CD8-positive, alpha-beta memory T cell (primary cell): ENCODE measurements around the gene KRTAP2-2. TPM values are rescaled to one million over a fixed set of nuclear protein-coding genes. Genes with fewer than 3 reads are reported as not detected.
"Not testable (repeated sequence)": the region's sequence is repeated elsewhere in the genome, so short reads cannot be mapped to it uniquely, and the experiment has no call there.

Experiments
- CTCF ChIA-PET: fragments of 350-600 bp; sonication (Branson Sonifier 250); formaldehyde crosslinking; loops from one replicate; lab custom pipeline; 2021; ENCODE audit warnings: antibody characterized with exemption; lab: Charles Lee
- POLR2A ChIA-PET: fragments of 350-600 bp; sonication (Branson Sonifier 250); formaldehyde crosslinking; loops from one replicate; lab custom pipeline; 2021; ENCODE audit warnings: antibody characterized with exemption; lab: Charles Lee
- DNase-seq, 5 donors: peaks; one replicate each; pipeline versions ENCODE4 v3.0.0 to v3.0.0-alpha.2; 2020 to 2022; ENCODE audit warnings: mixed read lengths in 1 of 5
- H3K27ac ChIP-seq: one replicate; pipeline ENCODE4 v1.7.0; 2013; ENCODE audit warnings: low read depth, mild to moderate bottlenecking, low read length, moderate library complexity
- H3K27me3 ChIP-seq: 2 replicates; pipeline ENCODE4 v1.7.0; 2013; ENCODE audit warnings: low read length, mild to moderate bottlenecking; ENCODE audit not compliant: insufficient read depth, poor library complexity, severe bottlenecking
- H3K36me3 ChIP-seq: 2 replicates; pipeline ENCODE4 v1.7.0; 2013; ENCODE audit warnings: mild to moderate bottlenecking, low read length, moderate library complexity; ENCODE audit not compliant: insufficient read depth
- H3K4me1 ChIP-seq: 2 replicates; pipeline ENCODE4 v1.7.0; 2013; ENCODE audit warnings: mild to moderate bottlenecking, low read length, moderate library complexity; ENCODE audit not compliant: insufficient read depth
- H3K4me3 ChIP-seq: 2 replicates; pipeline ENCODE4 v1.7.0; 2013; ENCODE audit warnings: mild to moderate bottlenecking, low read length
- H3K9me3 ChIP-seq: 2 replicates; pipeline ENCODE4 v1.7.0; 2013; ENCODE audit warnings: mild to moderate bottlenecking, low read length
- H3K27ac Mint-ChIP-seq, 8 donors: one replicate each; pipeline ENCODE4 v1.8.0; 2020 to 2021; ENCODE audit warnings: mixed read lengths in 8 of 8, mild to moderate bottlenecking in 6 of 8, inconsistent platforms in 3 of 8, moderate library complexity in 3 of 8
- H3K27me3 Mint-ChIP-seq, 2 donors: one replicate each; pipeline ENCODE4 v1.8.0; 2020 to 2021; ENCODE audit warnings: mixed read lengths in 2 of 2, mild to moderate bottlenecking in 1 of 2, moderate library complexity in 1 of 2
- H3K36me3 Mint-ChIP-seq, 3 donors: one replicate each; pipeline ENCODE4 v1.8.0; 2020 to 2021; ENCODE audit warnings: mixed read lengths in 3 of 3, inconsistent platforms in 1 of 3, mild to moderate bottlenecking in 1 of 3
- H3K4me1 Mint-ChIP-seq, 3 donors: one replicate each; pipeline ENCODE4 v1.8.0; 2020 to 2021; ENCODE audit warnings: mixed read lengths in 3 of 3, inconsistent platforms in 1 of 3, mild to moderate bottlenecking in 1 of 3
- H3K4me3 Mint-ChIP-seq, 7 donors: one replicate each; pipeline ENCODE4 v1.8.0; 2020 to 2021; ENCODE audit warnings: mixed read lengths in 7 of 7, mild to moderate bottlenecking in 6 of 7, moderate library complexity in 4 of 7, inconsistent platforms in 2 of 7
- H3K9me3 Mint-ChIP-seq, 5 donors: one replicate each; pipeline ENCODE4 v1.8.0; 2020 to 2022; ENCODE audit warnings: mixed read lengths in 5 of 5, mild to moderate bottlenecking in 3 of 5, moderate library complexity in 2 of 5, inconsistent platforms in 1 of 5
- polyA plus RNA-seq: library from polyadenylated mRNA; unstranded; fragments of 300-500 nt; fragmentation: Illumina TruSeq; gene quantifications from one replicate; pipeline ENCODE4 v1.2.3, GENCODE V29; 2021
- total RNA-seq, 2 experiments: library from RNA; stranded (reverse); gene quantifications; one replicate each; pipeline ENCODE4 v1.2.3, GENCODE V29; 2021

KRTAP2-2 gene
- total and polyA plus RNA-seq, 3 experiments from 2014 or later, result not detected

DNA sequence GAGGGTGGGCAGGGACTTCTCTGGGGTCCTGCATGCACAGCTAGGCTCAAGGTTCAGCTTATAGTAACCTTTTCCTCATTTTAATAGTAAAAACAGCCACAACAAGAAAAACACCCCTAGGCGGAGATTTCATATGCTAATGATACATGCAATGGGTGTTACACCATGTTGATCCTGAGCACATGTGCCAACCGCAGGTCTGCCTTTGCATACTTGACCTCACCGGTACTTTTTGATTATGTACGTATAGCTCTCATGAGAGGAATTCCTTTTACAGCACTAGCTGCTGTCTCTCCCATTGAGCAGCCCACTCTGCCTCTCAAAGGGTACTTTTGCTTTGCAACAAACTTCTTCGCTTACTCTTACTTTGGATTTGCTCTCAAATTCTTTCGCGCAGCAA, 41.0 kb upstream of the KRTAP2-2 start:
- ChIA-PET POLR2A (no interaction called here), CTCF (no interaction called here)
- Histone ChIP-seq H3K9me3 (no peaks in the 10 kb centered on the region), H3K27ac (no peak overlapping the region), H3K4me1 (no peaks in the 10 kb centered on the region), H3K36me3 (no peaks in the 10 kb centered on the region), H3K4me3 (no peak overlapping the region), H3K27me3 (peaks cover 3% of the 10 kb centered on the region)
- Mint-ChIP-seq H3K4me3 (no peak overlapping the region), H3K9me3 (peaks cover 0 to 7% (median 0%) of the 10 kb centered on the region in 5 donors), H3K36me3 (peaks cover 0 to 5% (median 0%) of the 10 kb centered on the region in 3 donors), H3K27me3 (peaks cover 24 to 55% of the 10 kb centered on the region in 2 donors), H3K4me1 (peaks cover 0 to 7% (median 6%) of the 10 kb centered on the region in 3 donors), H3K27ac (no peak overlapping the region)
- no peak for DNase-seq

DNA sequence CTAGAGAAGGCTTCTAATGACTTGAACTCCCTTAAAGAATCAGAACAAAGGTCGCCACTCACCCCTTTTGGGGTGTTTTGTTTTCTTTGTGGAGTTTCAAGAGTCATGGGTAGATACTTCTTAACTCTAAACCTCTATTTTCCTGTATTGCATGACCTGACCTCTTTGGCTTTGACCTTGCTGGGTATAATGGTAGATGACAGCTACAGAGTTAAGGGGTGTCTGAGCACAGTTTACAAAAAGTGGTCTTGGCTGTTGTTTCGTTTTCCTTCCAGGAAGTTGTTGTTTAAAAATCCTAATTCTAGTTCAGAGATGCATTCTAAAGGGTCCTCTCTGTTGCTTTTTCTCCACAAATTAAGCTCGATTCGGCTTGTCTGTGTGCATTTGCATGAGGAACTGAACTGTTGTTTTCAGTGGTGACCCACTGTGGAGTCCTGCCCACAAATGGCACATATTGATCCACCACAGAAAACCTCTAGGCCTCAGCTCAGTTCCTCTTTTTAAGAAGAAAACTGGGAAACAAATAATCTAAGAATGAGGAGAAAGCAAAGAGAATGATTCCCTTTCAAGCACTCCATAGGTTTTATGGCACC, 33.8 kb upstream of the KRTAP2-2 start:
- CTCF ChIA-PET, H3K27ac Mint-ChIP-seq, POLR2A ChIA-PET: not testable (repeated sequence)

DNA sequence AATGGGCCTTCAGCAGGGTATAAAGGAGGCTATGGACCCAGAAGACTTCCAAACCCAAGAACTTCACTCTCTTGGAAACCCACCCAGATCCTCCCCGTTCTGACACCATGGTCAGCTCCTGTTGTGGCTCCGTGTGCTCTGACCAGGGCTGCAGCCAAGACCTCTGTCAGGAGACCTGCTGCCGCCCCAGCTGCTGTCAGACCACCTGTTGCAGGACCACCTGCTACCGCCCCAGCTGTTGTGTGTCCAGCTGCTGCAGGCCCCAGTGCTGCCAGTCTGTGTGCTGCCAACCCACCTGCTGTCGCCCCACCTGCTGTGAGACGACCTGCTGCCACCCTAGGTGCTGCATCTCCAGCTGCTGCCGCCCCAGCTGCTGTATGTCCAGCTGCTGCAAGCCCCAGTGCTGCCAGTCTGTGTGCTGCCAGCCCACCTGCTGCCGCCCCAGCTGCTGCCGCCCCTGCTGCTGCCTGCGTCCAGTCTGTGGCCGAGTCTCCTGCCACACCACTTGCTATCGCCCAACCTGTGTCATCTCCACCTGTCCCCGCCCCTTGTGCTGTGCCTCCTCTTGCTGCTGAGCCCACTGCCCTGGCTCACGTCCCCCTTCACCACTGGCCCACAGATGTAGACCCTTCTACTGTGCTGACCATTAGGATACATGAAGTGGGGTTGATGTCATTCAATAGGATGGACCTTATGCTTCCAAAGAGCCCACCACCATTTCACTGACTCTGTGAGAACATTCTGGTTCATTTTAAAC, 29.2 kb upstream of the KRTAP2-2 start, which contains the start of gene KRTAP4-7:
Gene KRTAP4-7, plus strand, starts transcription at position 51 of the 757 bp plus-strand sequence. Its CDS starts 57 bp downstream, at position 108.
- Mint-ChIP-seq H3K27ac (peak within 1 kb of the TSS in 1 of 8 donors; percentile 86), H3K27me3 (peaks cover 12 to 28% of the 10 kb centered on the region in 2 donors)
- H3K9me3 Mint-ChIP-seq, H3K4me3 Mint-ChIP-seq, H3K36me3 Mint-ChIP-seq, DNase-seq, H3K36me3 ChIP-seq, H3K4me3 ChIP-seq, CTCF ChIA-PET, H3K27me3 ChIP-seq, H3K27ac ChIP-seq, H3K4me1 ChIP-seq, H3K9me3 ChIP-seq, H3K4me1 Mint-ChIP-seq: not testable (repeated sequence)
- POLR2A ChIA-PET, result interaction anchor here (0.6 kb wide), 1 partner anchor 34 kb away, joined by 3 read pairs; the partner anchor contains the start of gene KRTAP4-11

More for the DNA sequence above, 33.8 kb upstream of the KRTAP2-2 start:
- H3K27me3 ChIP-seq, DNase-seq, H3K4me3 ChIP-seq, H3K4me3 Mint-ChIP-seq, H3K36me3 Mint-ChIP-seq, H3K4me1 Mint-ChIP-seq, H3K9me3 Mint-ChIP-seq, H3K9me3 ChIP-seq, H3K4me1 ChIP-seq, H3K36me3 ChIP-seq, H3K27ac ChIP-seq: not testable (repeated sequence)
- peaks cover 10 to 20% of the 10 kb centered on the region in 2 donors for H3K27me3 Mint-ChIP-seq

DNA sequence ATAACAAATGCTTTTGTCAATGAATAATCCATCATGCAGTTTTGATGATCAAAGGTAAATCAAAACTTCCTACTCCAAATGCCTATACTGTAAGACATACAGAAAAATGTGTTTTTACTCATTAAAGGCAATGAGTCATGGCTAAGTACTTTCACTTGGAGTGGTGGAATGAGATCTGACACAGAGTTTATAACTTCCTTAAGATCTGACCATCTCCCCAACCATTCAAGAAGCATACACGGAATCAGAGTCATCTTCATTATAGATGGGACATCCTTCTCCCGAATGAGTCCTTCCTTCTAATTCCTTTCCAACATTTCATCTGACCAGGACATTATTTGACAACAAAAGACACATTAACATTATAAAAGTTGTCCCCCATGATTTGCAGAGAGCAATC, 28.4 kb upstream of the KRTAP2-2 start:
- H3K4me3 ChIP-seq, H3K27me3 ChIP-seq, H3K4me1 Mint-ChIP-seq, H3K9me3 ChIP-seq, CTCF ChIA-PET, H3K36me3 Mint-ChIP-seq, H3K27ac Mint-ChIP-seq, H3K36me3 ChIP-seq, H3K27ac ChIP-seq, H3K4me1 ChIP-seq, H3K9me3 Mint-ChIP-seq, DNase-seq, H3K4me3 Mint-ChIP-seq: not testable (repeated sequence)
- POLR2A ChIA-PET, result interaction anchor here (0.6 kb wide), 1 partner anchor 35 kb away, joined by 3 read pairs; the partner anchor contains the start of gene KRTAP4-11
- H3K27me3 Mint-ChIP-seq, result peaks cover 11 to 30% of the 10 kb centered on the region in 2 donors

DNA sequence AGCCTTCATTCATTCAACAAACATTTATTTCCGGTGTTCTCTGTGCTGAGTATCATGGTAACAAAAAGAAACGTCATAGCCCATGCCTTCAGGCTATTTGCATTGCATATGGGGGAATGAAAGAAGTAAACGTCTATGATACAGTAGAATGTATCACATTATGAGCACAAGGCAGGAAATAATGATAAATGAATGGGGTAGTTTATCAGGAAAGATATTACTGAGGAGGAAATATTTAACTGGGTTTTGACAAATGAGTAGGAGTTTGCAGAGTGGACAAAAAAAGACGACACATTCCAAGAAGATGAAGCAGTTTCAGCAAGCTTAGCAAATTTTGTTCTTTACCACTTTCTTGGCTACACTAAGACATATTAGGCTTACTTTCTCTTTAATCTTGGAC, 27.6 kb upstream of the KRTAP2-2 start:
- CTCF ChIA-PET, result no interaction called here
- Mint-ChIP-seq H3K4me3 (no peak overlapping the region), H3K9me3 (no peaks in the 10 kb centered on the region), H3K27me3 (peaks cover 11 to 35% of the 10 kb centered on the region in 2 donors), H3K4me1 (no peaks in the 10 kb centered on the region), H3K36me3 (no peaks in the 10 kb centered on the region), H3K27ac (no peak overlapping the region)
- Histone ChIP-seq H3K27ac (no peak overlapping the region), H3K9me3 (no peaks in the 10 kb centered on the region), H3K27me3 (no peaks in the 10 kb centered on the region), H3K36me3 (no peaks in the 10 kb centered on the region), H3K4me3 (no peak overlapping the region), H3K4me1 (no peaks in the 10 kb centered on the region)
- POLR2A ChIA-PET, result no interaction called here
- DNase-seq, result no peak

DNA sequence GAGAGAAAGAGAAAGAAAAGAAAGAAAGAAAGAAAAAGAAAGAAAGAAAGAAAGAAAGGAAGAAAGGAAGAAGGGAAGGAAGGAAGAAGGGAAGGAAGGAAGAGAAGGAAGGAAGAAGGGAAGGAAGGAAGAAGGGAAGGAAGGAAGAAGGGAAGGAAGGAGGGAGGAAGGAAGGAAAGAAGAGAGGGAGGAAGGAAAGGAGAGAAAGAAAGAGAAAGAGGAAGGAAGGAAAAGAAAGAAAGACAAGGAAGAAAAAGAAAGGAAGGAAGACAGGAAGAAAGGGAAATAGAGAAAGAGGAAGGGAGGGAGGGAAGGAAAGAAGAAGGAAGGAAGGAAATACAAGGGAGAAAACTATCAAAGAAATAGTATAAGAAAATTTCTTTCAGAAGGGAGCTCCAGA, 21.8 kb upstream of the KRTAP2-2 start:
- Mint-ChIP-seq H3K36me3 (no peaks in the 10 kb centered on the region), H3K4me1 (no peaks in the 10 kb centered on the region), H3K27ac (no peak overlapping the region), H3K27me3 (peaks cover 22 to 49% of the 10 kb centered on the region in 2 donors), H3K9me3 (no peaks in the 10 kb centered on the region), H3K4me3 (no peak overlapping the region)
- H3K27ac ChIP-seq, result no peak overlapping the region
- H3K27me3 ChIP-seq, result peaks cover 7% of the 10 kb centered on the region
- no peaks in the 10 kb centered on the region for H3K36me3 ChIP-seq
- no peaks in the 10 kb centered on the region for H3K4me1 ChIP-seq
- CTCF ChIA-PET, result no interaction called here
- POLR2A ChIA-PET, result no interaction called here
- H3K9me3 ChIP-seq, result no peaks in the 10 kb centered on the region
- no peak overlapping the region for H3K4me3 ChIP-seq
- no peak for DNase-seq

DNA sequence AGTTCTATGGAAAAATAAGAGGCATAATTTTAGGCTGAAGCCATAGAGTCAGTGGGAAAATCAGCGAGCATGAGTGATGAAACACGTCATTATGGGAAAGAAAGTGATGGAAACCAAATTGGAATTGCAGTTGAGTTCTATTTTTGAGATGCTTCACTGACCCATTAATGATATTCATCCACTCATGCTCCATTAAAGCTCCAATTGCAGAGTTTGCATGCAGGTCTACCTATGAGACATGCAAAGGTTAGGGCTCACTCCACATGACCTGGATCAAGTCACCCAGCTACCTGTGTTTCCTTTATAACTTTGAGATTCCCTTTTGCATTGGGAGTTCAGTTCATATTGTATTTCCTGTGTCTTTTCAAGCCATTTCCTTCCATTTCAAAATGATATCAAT, 18.6 kb upstream of the KRTAP2-2 start:
- POLR2A ChIA-PET, result no interaction called here
- CTCF ChIA-PET, result no interaction called here
- Mint-ChIP-seq H3K4me3 (no peak overlapping the region), H3K27me3 (peaks cover 20 to 33% of the 10 kb centered on the region in 2 donors), H3K9me3 (no peaks in the 10 kb centered on the region), H3K4me1 (peaks cover 0 to 2% (median 0%) of the 10 kb centered on the region in 3 donors), H3K27ac (no peak overlapping the region), H3K36me3 (no peaks in the 10 kb centered on the region)
- H3K27ac ChIP-seq, result no peak overlapping the region
- DNase-seq, result no peak
- no peaks in the 10 kb centered on the region for H3K36me3 ChIP-seq
- no peaks in the 10 kb centered on the region for H3K9me3 ChIP-seq
- peaks cover 7% of the 10 kb centered on the region for H3K27me3 ChIP-seq
- no peaks in the 10 kb centered on the region for H3K4me1 ChIP-seq
- no peak overlapping the region for H3K4me3 ChIP-seq

DNA sequence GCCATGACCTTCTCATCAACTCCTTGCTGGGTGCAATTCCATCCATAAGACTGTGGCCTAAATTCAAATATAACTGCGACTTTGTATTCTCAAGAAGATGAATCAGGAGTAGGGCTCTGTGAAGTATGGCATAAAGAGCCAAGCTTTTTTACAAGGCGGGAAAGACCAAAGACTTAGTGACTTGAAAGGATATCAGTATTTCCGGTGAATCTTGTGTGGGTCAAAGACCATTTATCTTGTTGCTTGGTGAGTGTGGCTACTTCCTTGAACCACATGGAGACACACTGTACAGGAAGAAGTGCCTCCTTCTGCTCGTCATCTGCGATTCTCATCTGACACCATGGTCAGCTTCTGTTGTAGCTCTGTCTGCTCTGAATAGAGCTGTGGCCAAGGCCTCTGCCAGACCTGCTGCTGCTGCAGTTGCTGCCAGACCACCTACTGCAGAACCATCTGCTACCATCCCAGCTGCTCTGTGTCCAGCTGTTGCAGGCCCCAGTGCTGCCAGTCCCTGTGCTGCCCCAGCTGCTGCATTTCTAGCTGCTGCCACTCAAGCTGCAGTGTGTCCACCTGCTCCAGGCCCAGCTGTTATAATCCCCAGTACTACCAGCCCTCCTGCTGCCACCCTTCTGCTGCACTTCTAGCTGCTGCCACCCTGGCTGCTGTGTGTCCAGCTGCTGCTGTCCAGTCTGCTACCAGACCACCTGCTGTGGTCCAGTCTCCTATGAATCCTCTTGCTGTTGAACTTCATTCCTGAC, 16.8 kb upstream of the KRTAP2-2 start:
- Mint-ChIP-seq H3K36me3 (no peaks in the 10 kb centered on the region), H3K4me3 (no peak overlapping the region), H3K4me1 (peaks cover 0 to 2% (median 0%) of the 10 kb centered on the region in 3 donors), H3K27me3 (peaks cover 17 to 20% of the 10 kb centered on the region in 2 donors), H3K27ac (no peak overlapping the region), H3K9me3 (no peaks in the 10 kb centered on the region)
- Histone ChIP-seq H3K4me3 (no peak overlapping the region), H3K27me3 (peaks cover 2% of the 10 kb centered on the region), H3K9me3 (no peaks in the 10 kb centered on the region), H3K27ac (no peak overlapping the region), H3K4me1 (no peaks in the 10 kb centered on the region), H3K36me3 (no peaks in the 10 kb centered on the region)
- ChIA-PET CTCF (interaction anchor here (1.5 kb wide), 1 partner anchor 577 kb away, joined by 4 read pairs; no protein-coding TSS in a partner anchor), POLR2A (no interaction called here)
- no peak for DNase-seq
